KMS-11 (cell line): ENCODE data around the gene RAP1GAP2.

Experiments
- H2AFZ ChIP-seq: fragments of 200-600 bp; sonication (generic); 2 replicates; pipeline ENCODE4 v1.6.1; 2016; ENCODE audit warnings: antibody characterized with exemption, mixed run types, low read depth
- H3K27ac ChIP-seq: fragments of 200-600 bp; sonication (generic); 2 replicates; pipeline ENCODE4 v1.6.1; 2016; ENCODE audit warnings: mild to moderate bottlenecking, mixed run types
- H3K27me3 ChIP-seq: fragments of 200-600 bp; sonication (generic); 2 replicates; pipeline ENCODE4 v1.6.1; 2017; ENCODE audit warnings: mild to moderate bottlenecking, low read depth, mixed run types, moderate library complexity; ENCODE audit not compliant: insufficient read depth
- H3K36me3 ChIP-seq: fragments of 200-600 bp; sonication (generic); 2 replicates; pipeline ENCODE4 v1.6.1; 2017; ENCODE audit warnings: mild to moderate bottlenecking, mixed run types; ENCODE audit not compliant: insufficient read depth
- H3K4me1 ChIP-seq: fragments of 200-600 bp; sonication (generic); 2 replicates; pipeline ENCODE4 v1.6.1; 2016; ENCODE audit warnings: mild to moderate bottlenecking, low read depth, mixed run types; ENCODE audit not compliant: poor library complexity, severe bottlenecking
- H3K4me2 ChIP-seq: fragments of 200-600 bp; sonication (generic); 2 replicates; pipeline ENCODE4 v1.7.0; 2016; ENCODE audit warnings: mild to moderate bottlenecking, mixed run types
- H3K4me3 ChIP-seq: fragments of 200-600 bp; sonication (generic); IDR thresholded peaks from 2 replicates; pipeline ENCODE4 v1.6.1; 2017; ENCODE audit warnings: low read depth, low read length, mixed read lengths; ENCODE audit not compliant: insufficient read depth
- H3K79me2 ChIP-seq: fragments of 200-600 bp; sonication (generic); 2 replicates; pipeline ENCODE4 v1.6.1; 2016; ENCODE audit warnings: low read depth, mixed run types; ENCODE audit not compliant: insufficient read depth
- H3K9ac ChIP-seq: fragments of 200-600 bp; sonication (generic); 2 replicates; pipeline ENCODE4 v1.6.1; 2016; ENCODE audit warnings: mild to moderate bottlenecking, mixed run types
- H4K20me1 ChIP-seq: fragments of 200-600 bp; sonication (generic); 2 replicates; pipeline ENCODE4 v1.6.1; 2016; ENCODE audit warnings: mild to moderate bottlenecking, mixed run types; ENCODE audit not compliant: insufficient read depth
- TF ChIP-seq, protein P1 (sequence below): fragments of 200-600 bp; sonication (generic); conservative IDR thresholded peaks from 2 replicates; pipeline ENCODE4 v1.6.1; 2017; ENCODE audit warnings: low read depth, mild to moderate bottlenecking, antibody characterized with exemption, low read length, moderate library complexity, mixed read lengths

Gene RAP1GAP2

DNA sequence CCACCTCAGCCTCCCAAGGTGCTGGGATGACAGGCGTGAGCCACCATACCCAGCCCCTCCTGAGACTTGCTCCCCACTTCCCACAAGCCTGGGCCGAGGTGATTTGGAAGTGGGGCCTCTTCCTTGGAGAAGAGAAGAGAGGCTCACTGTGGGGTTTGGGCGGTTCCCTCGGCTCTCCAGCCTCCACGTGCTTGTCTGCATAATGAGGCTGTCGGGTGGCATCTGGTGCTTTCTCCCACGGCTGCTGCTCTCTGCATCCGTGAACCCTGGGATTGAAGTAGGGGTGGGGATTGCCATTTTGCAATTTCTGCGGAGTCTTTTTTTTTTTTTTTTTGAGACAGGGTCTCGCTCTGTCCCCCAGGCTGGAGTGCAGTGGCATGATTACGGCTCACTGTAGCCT, 101.4 kb downstream of the RAP1GAP2 start:
- Histone ChIP-seq H3K4me3 (no peak overlapping the region), H3K27ac (no peak overlapping the region), H3K9ac (no peak overlapping the region), H3K4me2 (no peak overlapping the region), H2AFZ (no peak overlapping the region), H3K79me2 (no peaks in the 10 kb centered on the region), H3K27me3 (peaks cover 4% of the 10 kb centered on the region; the same call in 1 of the 2 replicates), H3K36me3 (no peaks in the 10 kb centered on the region), H3K4me1 (no peaks in the 10 kb centered on the region), H4K20me1 (no peaks in the 10 kb centered on the region)
- TF ChIP-seq, protein P1, sequence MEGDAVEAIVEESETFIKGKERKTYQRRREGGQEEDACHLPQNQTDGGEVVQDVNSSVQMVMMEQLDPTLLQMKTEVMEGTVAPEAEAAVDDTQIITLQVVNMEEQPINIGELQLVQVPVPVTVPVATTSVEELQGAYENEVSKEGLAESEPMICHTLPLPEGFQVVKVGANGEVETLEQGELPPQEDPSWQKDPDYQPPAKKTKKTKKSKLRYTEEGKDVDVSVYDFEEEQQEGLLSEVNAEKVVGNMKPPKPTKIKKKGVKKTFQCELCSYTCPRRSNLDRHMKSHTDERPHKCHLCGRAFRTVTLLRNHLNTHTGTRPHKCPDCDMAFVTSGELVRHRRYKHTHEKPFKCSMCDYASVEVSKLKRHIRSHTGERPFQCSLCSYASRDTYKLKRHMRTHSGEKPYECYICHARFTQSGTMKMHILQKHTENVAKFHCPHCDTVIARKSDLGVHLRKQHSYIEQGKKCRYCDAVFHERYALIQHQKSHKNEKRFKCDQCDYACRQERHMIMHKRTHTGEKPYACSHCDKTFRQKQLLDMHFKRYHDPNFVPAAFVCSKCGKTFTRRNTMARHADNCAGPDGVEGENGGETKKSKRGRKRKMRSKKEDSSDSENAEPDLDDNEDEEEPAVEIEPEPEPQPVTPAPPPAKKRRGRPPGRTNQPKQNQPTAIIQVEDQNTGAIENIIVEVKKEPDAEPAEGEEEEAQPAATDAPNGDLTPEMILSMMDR: no peak

- Histone ChIP-seq H3K9ac (no peak overlapping the region), H3K4me3 (no peak overlapping the region), H2AFZ (no peak overlapping the region), H3K27ac (no peak overlapping the region), H4K20me1 (no peaks in the 10 kb centered on the region), H3K36me3 (no peaks in the 10 kb centered on the region), H3K4me2 (no peak overlapping the region), H3K4me1 (no peaks in the 10 kb centered on the region), H3K27me3 (peaks cover 4% of the 10 kb centered on the region; the same call in 1 of the 2 replicates), H3K79me2 (no peaks in the 10 kb centered on the region)
- TF ChIP-seq, protein P1: no peak
These were observed 102.2 kb downstream of the RAP1GAP2 start for GRCh38 chr17:2898255-2898926.

DNA sequence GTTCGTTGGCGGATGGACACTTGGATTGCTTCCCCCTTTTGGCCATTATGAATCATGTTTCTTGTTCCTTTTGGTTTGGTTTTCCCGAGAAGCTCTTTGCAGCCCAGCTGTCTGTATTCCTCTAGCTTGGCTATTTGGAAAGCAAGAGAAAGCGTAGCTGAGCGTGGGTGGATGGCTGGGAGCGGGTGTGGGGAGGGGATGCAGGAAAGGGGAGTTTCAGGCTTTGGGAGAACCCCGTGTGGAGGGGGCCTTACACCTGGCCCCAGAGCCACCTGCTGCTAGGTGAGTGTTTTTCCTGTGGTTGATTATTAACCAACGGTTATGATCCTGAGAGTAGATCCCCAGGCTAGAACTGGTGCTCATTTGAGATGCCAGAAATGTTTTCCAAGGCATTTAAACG, 103.7 kb downstream of the RAP1GAP2 start:
- H3K27ac ChIP-seq: no peak overlapping the region

GRCh38 chr17:2900842-2901241, 104.6 kb downstream of the RAP1GAP2 start:
- Histone ChIP-seq H3K4me1 (no peaks in the 10 kb centered on the region), H4K20me1 (no peaks in the 10 kb centered on the region), H3K79me2 (no peaks in the 10 kb centered on the region), H3K4me3 (no peak overlapping the region), H3K36me3 (no peaks in the 10 kb centered on the region), H2AFZ (no peak overlapping the region), H3K27ac (no peak overlapping the region), H3K27me3 (peaks cover 4% of the 10 kb centered on the region; the same call in 1 of the 2 replicates), H3K4me2 (no peak overlapping the region), H3K9ac (no peak overlapping the region)
- TF ChIP-seq, protein P1: no peak

More for the DNA sequence above, 103.7 kb downstream of the RAP1GAP2 start:
- TF ChIP-seq, protein P1: no peak
- no peak overlapping the region for H3K9ac ChIP-seq
- no peaks in the 10 kb centered on the region for H3K79me2 ChIP-seq
- H3K36me3 ChIP-seq: no peaks in the 10 kb centered on the region
- peaks cover 4% of the 10 kb centered on the region; the same call in 1 of the 2 replicates for H3K27me3 ChIP-seq
- no peak overlapping the region for H2AFZ ChIP-seq
- H4K20me1 ChIP-seq: no peaks in the 10 kb centered on the region
- H3K4me2 ChIP-seq: no peak overlapping the region
- no peaks in the 10 kb centered on the region for H3K4me1 ChIP-seq
- H3K4me3 ChIP-seq: no peak overlapping the region
